Natural killer cell (primary cell): ENCODE results near the gene SPNS2. TPM values are rescaled to one million over a fixed set of nuclear protein-coding genes. Genes with fewer than 3 reads are reported as not detected.

Experiments used
- ATAC-seq, 3 donors: fragments of 150-1000 bp in 2 of 3; fragments of 200-7000 bp in 1 of 3; cut with Tn5 transposase; 1 replicate in 1 of 3; 2 replicates in 2 of 3; pipeline ENCODE4 v1.10.0; 2021; ENCODE audit warnings: mild to moderate bottlenecking in 2 of 3, moderate library complexity in 2 of 3
- DNase-seq, 2 donors: peaks; one replicate each; pipeline versions ENCODE4 v3.0.0 to v3.0.0-alpha.2; 2013 to 2021; ENCODE audit warnings: mixed read lengths in 1 of 2
- H3K27ac ChIP-seq: one replicate; pipeline ENCODE4 v1.5.1; 2013; ENCODE audit warnings: mild to moderate bottlenecking, low read length
- H3K27me3 ChIP-seq: one replicate; pipeline ENCODE4 v1.6.1; 2013; ENCODE audit warnings: low read length; ENCODE audit not compliant: control insufficient read depth, insufficient read depth
- H3K36me3 ChIP-seq: one replicate; pipeline ENCODE4 v1.6.1; 2013; ENCODE audit warnings: low read length; ENCODE audit not compliant: control insufficient read depth, insufficient read depth
- H3K4me1 ChIP-seq: one replicate; pipeline ENCODE4 v1.6.1; 2013; ENCODE audit warnings: low read length; ENCODE audit not compliant: control insufficient read depth, insufficient read depth
- H3K4me3 ChIP-seq: one replicate; pipeline ENCODE4 v1.5.1; 2013; ENCODE audit warnings: low read length
- H3K9me3 ChIP-seq: one replicate; pipeline ENCODE4 v1.6.1; 2013; ENCODE audit warnings: low read length; ENCODE audit not compliant: control insufficient read depth, insufficient read depth
- H3K27ac Mint-ChIP-seq, 2 donors: one replicate each; pipeline ENCODE4 v1.8.0; 2022; ENCODE audit warnings: mild to moderate bottlenecking in 2 of 2, mixed read lengths in 2 of 2, moderate library complexity in 1 of 2
- H3K27me3 Mint-ChIP-seq, 2 donors: one replicate each; pipeline ENCODE4 v1.8.0; 2022; ENCODE audit warnings: low read depth in 2 of 2, mixed read lengths in 2 of 2
- H3K36me3 Mint-ChIP-seq: one replicate; pipeline ENCODE4 v1.8.0; 2022; ENCODE audit warnings: mixed read lengths
- H3K4me1 Mint-ChIP-seq, 2 donors: one replicate each; pipeline ENCODE4 v1.8.0; 2022; ENCODE audit warnings: mixed read lengths in 2 of 2
- H3K4me3 Mint-ChIP-seq: one replicate; pipeline ENCODE4 v1.8.0; 2022; ENCODE audit warnings: mild to moderate bottlenecking, moderate library complexity, mixed read lengths
- H3K9me3 Mint-ChIP-seq, 2 donors: one replicate each; pipeline ENCODE4 v1.8.0; 2022; ENCODE audit warnings: mixed read lengths in 2 of 2
- CTCF ChIP-seq: fragments of 200-600 bp; IDR thresholded peaks from one replicate; pipeline ENCODE4 v1.8.0; 2022; ENCODE audit warnings: antibody characterized with exemption
- WGBS: methylation state at CpG from one replicate; pipeline ENCODE4 v1.1.7; 2013; ENCODE audit warnings: missing lambda C conversion rate; ENCODE audit not compliant: insufficient coverage; 5-methylcytosine and 5-hydroxymethylcytosine counted together
- intact Hi-C: fragments of 100-400 bp; cut with micrococcal nuclease; formaldehyde crosslinking; loops from one replicate; pipeline ENCODE4 v1.14.2; 2022
- total RNA-seq, 4 donors: library from RNA; stranded (reverse); fragments of 120-200 nt in 1 of 4; gene quantifications; one replicate each; pipeline versions ENCODE4 v1.2.3 to v1.2.4, GENCODE V29; 2013 to 2022

Gene SPNS2
- total RNA-seq, 3 donors from 2014 or later (not counting 1 experiment from before 2014, with no cell fraction given): 0.28 to 0.93 (median 0.43) TPM

- no peak overlapping the region for H3K4me3 Mint-ChIP-seq
- Histone ChIP-seq H3K9me3 (no peaks in the 10 kb centered on the region), H3K27ac (no peak overlapping the region), H3K4me1 (peaks cover 5% of the 10 kb centered on the region), H3K27me3 (peaks cover 9% of the 10 kb centered on the region), H3K4me3 (no peak overlapping the region), H3K36me3 (no peaks in the 10 kb centered on the region)
- H3K27me3 Mint-ChIP-seq: peaks cover 26 to 40% of the 10 kb centered on the region in 2 donors
- no peak overlapping the region for H3K27ac Mint-ChIP-seq
- 90% methylated on average over 9 of the region's 9 CpGs for WGBS
- H3K9me3 Mint-ChIP-seq: no peaks in the 10 kb centered on the region
- peaks cover 0 to 4% of the 10 kb centered on the region in 2 donors for H3K4me1 Mint-ChIP-seq
- DNase-seq (no peak), ATAC-seq (no peak)
- H3K36me3 Mint-ChIP-seq: no peaks in the 10 kb centered on the region
- intact Hi-C loops: no loop called here
- no peak for TF ChIP-seq CTCF
Observed at GRCh38 chr17:4586043-4586442, 87.4 kb downstream of the SPNS2 start.

DNA sequence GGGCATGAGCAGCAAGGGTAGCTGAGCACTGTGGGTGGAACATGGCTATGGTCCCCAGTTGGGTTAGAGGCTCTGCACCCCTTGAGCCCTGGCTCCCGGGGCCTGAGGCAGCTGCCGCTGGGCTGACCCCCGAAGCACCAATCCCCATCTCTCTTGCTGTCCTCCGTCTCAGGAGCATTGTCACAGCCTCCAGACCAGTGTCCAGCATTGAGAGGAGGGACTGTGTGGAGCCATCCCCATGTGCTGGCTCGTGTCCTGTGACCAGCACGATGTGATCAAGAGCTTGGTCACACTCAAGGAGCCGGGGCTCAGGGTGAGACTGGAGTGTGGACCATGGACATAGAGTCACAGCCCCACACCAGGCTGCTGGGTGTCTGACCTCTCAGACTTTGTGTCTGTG is 88.5 kb downstream of the SPNS2 start:
- no peaks in the 10 kb centered on the region for H3K36me3 ChIP-seq
- H3K4me1 ChIP-seq: peaks cover 5% of the 10 kb centered on the region
- H3K27ac ChIP-seq: no peak overlapping the region
- Mint-ChIP-seq H3K4me3 (no peak overlapping the region), H3K27ac (no peak overlapping the region), H3K36me3 (no peaks in the 10 kb centered on the region), H3K9me3 (no peaks in the 10 kb centered on the region), H3K27me3 (peaks cover 26 to 31% of the 10 kb centered on the region in 2 donors), H3K4me1 (peaks cover 0 to 4% of the 10 kb centered on the region in 2 donors)
- TF ChIP-seq CTCF: no peak
- no peaks in the 10 kb centered on the region for H3K9me3 ChIP-seq
- 88% methylated on average over 7 of the region's 7 CpGs for WGBS
- intact Hi-C loops: no loop called here
- ATAC-seq (no peak), DNase-seq (no peak)
- H3K27me3 ChIP-seq: peaks cover 9% of the 10 kb centered on the region
- no peak overlapping the region for H3K4me3 ChIP-seq

- peaks cover 23 to 29% of the 10 kb centered on the region in 2 donors for H3K27me3 Mint-ChIP-seq
- DNase-seq: no peak
- H3K36me3 ChIP-seq: no peaks in the 10 kb centered on the region
- H3K4me1 ChIP-seq: peaks cover 5% of the 10 kb centered on the region
- no peak overlapping the region for H3K27ac Mint-ChIP-seq
- no peaks in the 10 kb centered on the region for H3K9me3 ChIP-seq
- H3K27ac ChIP-seq: no peak overlapping the region
- ATAC-seq: no peak
- WGBS: 60% methylated on average over 9 of the region's 9 CpGs
- no peaks in the 10 kb centered on the region for H3K9me3 Mint-ChIP-seq
- TF ChIP-seq CTCF: no peak
- no peak overlapping the region for H3K4me3 ChIP-seq
- peaks cover 9% of the 10 kb centered on the region for H3K27me3 ChIP-seq
- no peak overlapping the region for H3K4me3 Mint-ChIP-seq
- no peaks in the 10 kb centered on the region for H3K36me3 Mint-ChIP-seq
- intact Hi-C loops: no loop called here
- peaks cover 0 to 4% of the 10 kb centered on the region in 2 donors for H3K4me1 Mint-ChIP-seq
Observed at GRCh38 chr17:4587803-4588202, 89.1 kb downstream of the SPNS2 start.

DNA sequence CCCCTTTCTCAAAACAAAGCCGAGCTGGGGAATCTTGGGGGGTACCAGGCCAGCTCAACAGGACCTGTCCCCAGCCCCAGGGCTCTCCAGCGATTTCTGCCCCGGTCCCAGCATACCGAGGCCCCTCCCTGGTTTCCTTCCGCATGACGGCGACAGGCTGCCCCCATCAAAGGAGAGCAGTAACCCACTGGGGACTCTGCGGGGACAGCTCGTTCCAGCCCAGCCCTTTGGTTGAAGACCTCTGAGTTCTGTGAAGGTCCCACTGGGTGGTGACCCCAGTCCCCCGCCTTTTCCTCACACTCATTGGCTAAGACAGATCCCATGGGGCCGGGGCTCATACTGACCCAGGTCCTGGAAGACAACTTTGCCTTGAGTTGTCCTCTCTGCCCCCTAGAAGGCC is 89.7 kb downstream of the SPNS2 start:
- Mint-ChIP-seq H3K27me3 (peaks cover 17 to 27% of the 10 kb centered on the region in 2 donors), H3K9me3 (no peaks in the 10 kb centered on the region)

More for the DNA sequence above, 89.7 kb downstream of the SPNS2 start:
- no peak for TF ChIP-seq CTCF
- peaks cover 9% of the 10 kb centered on the region for H3K27me3 ChIP-seq
- no peaks in the 10 kb centered on the region for H3K36me3 ChIP-seq
- H3K4me3 Mint-ChIP-seq: no peak overlapping the region
- no peak for ATAC-seq
- WGBS: 67% methylated on average over 11 of the region's 11 CpGs
- H3K4me3 ChIP-seq: no peak overlapping the region
- no peaks in the 10 kb centered on the region for H3K36me3 Mint-ChIP-seq
- intact Hi-C loops: no loop called here
- H3K27ac ChIP-seq: no peak overlapping the region
- H3K27ac Mint-ChIP-seq: no peak overlapping the region
- DNase-seq: no peak
- no peaks in the 10 kb centered on the region for H3K9me3 ChIP-seq
- H3K4me1 Mint-ChIP-seq: peaks cover 0 to 4% of the 10 kb centered on the region in 2 donors
- H3K4me1 ChIP-seq: peaks cover 5% of the 10 kb centered on the region
